ENCODE data around the gene COX19.

Gene COX19

GRCh38 chr7:991729-992656, 16.6 kb upstream of the COX19 start:
- no peak for DNase-seq (ENCODE audit: low read depth in 3 of 3)

- DNase-seq (ENCODE audit: low read depth in 3 of 3): no peak
Observed at GRCh38 chr7:990933-991728, 15.8 kb upstream of the COX19 start.

DNA sequence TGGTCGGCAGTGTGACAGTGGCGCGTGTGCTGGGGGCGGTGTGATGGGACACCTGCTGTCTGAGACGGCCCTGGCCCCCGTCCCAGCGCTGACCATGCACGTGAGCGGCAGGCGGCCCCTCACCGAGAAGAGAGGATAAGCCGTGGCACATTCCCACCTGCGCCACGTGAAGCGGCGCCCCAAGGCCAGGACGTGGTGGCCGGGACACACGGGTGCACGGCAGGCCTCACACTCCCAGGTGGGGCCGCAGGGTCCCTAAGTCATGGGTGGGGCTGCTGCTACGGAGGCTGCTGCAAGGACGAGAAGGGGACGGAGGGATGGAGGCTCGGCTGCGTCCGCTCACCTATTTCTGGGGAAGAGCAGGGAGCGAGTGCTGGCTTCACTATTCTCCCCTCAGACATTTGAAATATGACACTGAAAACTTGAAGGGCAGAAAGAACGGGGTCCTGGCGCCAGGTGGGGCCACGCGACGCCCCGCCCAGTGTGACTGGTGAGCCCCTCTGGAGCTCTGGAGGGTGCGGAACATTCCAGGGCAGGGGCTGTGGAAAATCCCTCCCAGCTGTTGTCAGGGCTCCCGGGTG, 15.1 kb upstream of the COX19 start:
- no peak for DNase-seq (ENCODE audit: low read depth in 3 of 3)

DNA sequence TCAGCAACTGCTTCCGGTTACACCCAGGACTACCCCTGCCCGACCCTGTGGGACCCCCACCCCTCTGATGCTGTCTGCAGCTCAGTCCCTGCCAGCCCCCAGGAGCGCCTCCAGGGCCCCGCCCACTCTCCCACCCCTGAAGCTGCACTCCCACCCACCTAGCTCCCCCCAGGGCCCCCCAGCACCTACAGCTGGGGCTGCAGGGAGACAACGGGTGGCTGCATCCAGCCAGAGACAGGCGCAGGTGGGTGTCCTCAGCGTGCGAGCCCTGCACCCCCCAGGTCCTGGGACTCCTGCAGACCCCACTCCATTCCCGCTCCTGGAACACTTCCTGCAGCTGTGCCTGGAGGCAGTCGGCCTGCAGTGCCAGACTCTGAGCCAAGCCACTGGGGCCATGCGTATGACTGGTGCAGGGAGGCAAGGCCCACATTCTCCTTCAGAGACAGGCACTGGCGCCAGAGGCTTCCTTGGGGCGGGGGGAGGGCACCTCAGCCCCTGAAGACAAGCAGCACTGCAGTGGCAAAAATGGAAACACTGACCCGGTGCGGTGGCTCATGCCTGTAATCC, 13.7 kb upstream of the COX19 start:
- DNase-seq (ENCODE audit: low read depth in 3 of 3): no peak

- no peak for DNase-seq (ENCODE audit: low read depth in 3 of 3)
Observed at GRCh38 chr7:988426-988911, 13.1 kb upstream of the COX19 start.

GRCh38 chr7:987909-988308, 12.6 kb upstream of the COX19 start:
- DNase-seq (ENCODE audit: low read depth in 3 of 3): no peak

DNA sequence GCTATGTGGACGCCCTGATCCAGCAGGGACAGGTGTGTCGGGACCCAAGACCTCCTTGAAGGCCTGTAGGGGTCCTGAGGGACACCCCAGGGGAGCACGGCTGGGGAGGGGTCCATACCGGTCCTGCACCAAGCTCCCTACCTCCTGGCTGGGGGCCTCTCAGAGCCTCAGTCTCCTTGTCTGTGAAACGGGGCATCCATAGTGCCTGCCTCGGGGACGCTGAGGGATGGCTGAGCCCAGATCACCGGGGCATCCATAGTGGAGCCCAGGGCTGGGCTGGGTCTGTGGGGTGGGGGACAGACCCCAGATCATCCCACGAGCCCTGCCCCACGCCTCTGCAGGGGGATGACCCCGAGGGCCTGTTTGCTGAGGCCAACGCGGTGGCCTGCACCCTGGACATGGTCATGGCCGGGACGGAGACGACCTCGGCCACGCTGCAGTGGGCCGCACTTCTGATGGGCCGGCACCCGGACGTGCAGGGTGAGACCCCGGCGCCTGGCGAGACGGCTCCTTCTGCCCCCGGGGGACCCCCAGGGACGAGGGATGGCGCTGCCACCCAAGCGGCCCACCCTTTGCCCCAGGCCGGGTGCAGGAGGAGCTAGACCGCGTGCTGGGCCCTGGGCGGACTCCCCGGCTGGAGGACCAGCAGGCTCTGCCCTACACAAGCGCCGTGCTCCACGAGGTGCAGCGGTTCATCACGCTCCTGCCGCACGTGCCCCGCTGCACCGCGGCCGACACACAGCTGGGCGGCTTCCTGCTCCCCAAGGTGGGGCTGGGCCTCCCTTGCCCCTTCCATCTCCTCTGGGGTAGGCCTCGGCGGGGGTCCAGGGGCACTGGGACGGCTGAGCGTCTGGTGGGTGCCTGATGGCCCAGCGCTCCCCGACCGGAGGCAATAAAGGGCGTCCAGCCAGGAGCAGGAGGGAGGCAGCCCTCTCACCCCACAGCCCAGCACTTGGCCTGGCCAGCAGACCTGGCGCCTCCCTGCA, 11.7 kb upstream of the COX19 start:
- DNase-seq (ENCODE audit: low read depth in 3 of 3): no peak

GRCh38 chr7:985915-986741, 10.8 kb upstream of the COX19 start:
- no peak for DNase-seq (ENCODE audit: low read depth in 3 of 3)

DNA sequence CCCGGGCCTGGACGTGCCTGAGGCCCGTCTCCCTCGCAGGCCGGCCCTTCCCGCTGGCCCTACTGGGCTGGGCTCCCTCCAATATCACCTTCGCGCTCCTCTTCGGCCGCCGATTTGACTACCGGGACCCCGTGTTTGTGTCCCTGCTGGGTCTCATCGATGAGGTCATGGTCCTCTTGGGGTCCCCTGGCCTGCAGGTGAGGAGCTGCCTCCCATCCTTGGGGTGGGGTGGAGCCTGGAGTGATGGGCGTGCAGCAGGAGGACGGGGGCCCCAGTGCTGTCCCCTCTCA, 9.7 kb upstream of the COX19 start:
- DNase-seq (ENCODE audit: low read depth in 3 of 3): no peak

GRCh38 chr7:984361-985126, 9.2 kb upstream of the COX19 start:
- no peak for DNase-seq (ENCODE audit: low read depth in 3 of 3)

DNA sequence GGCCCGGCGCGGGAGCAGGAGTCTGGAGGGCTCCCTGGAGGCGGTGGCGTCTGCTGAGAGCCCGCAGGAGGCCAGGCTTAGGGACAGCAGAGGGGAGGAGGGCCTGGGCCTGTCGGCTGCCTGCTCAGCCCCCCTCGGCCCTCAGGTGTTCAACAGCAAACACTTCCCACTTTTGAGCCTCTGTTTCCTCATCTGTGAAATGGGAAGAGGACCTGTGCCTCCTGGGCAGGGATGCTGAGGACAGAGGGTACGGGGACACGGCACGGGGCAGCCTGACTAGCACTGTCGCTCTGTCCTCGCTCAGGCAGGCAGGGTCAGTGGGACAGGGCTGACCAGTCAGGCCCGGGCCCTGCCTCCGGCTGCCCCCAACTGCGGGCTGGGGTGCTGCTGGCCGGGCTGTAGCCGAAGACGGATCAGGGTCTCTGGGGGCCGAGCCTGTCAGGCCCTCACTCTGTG, 8.3 kb upstream of the COX19 start:
- DNase-seq (ENCODE audit: low read depth in 3 of 3): no peak

- no peak for DNase-seq (ENCODE audit: low read depth in 3 of 3)
Observed at GRCh38 chr7:983004-983615, 7.8 kb upstream of the COX19 start, which contains the start of gene CYP2W1. TSS of gene CYP2W1 (plus strand) at chr7:983181. CDS start at chr7:983212, 31 bp downstream.

- no peak for DNase-seq (ENCODE audit: low read depth in 3 of 3)
Observed at GRCh38 chr7:982511-983003, 7.2 kb upstream of the COX19 start.

- DNase-seq (ENCODE audit: low read depth in 3 of 3): no peak
Observed at GRCh38 chr7:981793-982510, 6.6 kb upstream of the COX19 start.

- DNase-seq (ENCODE audit: low read depth in 3 of 3): no peak
Observed at GRCh38 chr7:979886-980571, 4.7 kb upstream of the COX19 start.

GRCh38 chr7:979151-979550, 3.8 kb upstream of the COX19 start:
- DNase-seq (ENCODE audit: low read depth in 3 of 3): no peak

DNA sequence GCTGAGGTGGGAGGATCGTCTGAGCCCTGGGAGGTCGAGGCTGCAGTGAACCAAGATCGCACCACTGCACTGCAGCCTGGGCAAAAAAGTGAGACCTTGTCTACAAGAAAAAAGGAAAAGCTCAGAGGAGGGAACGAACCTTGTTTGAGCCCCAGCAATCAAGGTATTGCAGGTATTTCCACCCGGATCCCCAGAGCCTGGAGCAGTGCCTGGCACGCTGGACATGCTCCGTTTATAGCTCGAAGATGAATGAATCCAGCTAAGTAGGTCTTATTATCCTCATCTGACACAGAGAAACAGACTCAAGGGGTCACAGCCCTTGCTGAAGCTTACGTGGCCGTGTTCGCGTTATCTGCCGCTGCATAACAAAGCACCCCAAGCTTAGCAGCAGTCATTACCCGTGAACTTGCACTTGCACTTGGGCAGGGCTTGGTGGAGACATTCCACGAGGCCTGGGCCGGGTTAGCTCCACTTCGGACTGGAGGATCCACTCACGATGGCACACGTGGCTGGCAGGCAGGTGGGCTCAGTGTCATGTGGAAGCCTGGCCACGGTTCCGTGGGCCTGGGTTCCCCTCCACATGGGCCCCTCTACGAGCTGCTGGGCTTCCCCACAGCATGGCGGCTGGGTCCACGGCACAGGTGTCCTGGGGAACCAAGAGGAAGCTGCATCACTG, 3.2 kb upstream of the COX19 start:
- no peak for DNase-seq (ENCODE audit: low read depth in 3 of 3)
